ENCODE data around the gene CEMIP.

DNA sequence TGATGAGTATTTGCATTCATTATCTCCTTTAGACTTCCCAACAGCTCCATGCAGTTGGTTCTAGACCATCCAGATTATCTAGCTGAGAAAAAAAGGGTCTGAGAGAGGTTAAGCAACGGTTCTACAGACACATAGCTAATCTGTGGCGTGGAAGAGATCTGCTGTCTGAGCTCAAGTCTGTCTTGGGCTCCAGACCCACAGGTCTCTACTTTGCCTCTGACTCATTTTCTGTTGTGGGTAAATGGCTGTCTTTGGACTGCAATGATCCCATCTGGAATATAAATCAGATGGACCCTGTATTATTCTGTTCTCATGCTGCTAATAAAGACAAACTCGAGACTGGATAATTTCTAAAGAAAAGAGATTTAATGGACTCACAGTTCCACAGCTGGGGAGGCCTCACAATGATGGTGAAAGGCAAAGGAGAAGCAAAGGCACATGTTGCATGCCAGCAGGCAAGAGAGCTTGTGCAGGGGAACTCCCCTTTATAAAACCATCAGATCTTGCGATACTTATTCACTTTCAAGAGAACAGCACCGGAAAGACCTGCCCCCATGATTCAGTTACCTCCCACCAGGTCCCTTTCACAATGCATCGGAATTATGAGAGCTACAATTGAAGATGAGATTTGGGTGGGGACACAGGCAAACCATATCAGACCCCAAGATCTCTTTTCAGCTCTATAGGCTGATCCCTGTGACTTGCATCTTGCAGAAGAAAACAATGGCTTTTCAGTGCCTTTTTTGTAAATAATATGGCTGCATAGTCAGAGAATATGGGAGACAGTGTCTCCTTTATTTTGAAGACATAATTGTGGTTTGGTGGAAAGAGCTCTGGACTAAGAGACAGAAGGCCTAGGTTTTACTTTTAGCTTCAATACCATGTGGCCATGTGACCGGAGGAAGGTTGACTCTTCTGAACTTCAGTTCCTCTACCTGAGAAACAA is 24.7 kb downstream of the CEMIP start:
- TF ChIP-seq POLR2A (IDR thresholded peaks at IDR 0.05) (no peak), CTCF (IDR thresholded peaks at IDR 0.05) (no peak)

All from breast epithelium (tissue), 3 donors.